SHP77 treated with DMSO at 0.1 percent for 48 hours (cell line): ENCODE results near the gene ROCK1.
"Not testable (repeated sequence)": the region's sequence is repeated elsewhere in the genome, so short reads cannot be mapped to it uniquely, and the experiment has no call there.

Experiments
- DNase-seq: peaks from one replicate; lab custom pipeline; 2025; lab: John Stamatoyannopoulos, UW

ROCK1 gene

DNA sequence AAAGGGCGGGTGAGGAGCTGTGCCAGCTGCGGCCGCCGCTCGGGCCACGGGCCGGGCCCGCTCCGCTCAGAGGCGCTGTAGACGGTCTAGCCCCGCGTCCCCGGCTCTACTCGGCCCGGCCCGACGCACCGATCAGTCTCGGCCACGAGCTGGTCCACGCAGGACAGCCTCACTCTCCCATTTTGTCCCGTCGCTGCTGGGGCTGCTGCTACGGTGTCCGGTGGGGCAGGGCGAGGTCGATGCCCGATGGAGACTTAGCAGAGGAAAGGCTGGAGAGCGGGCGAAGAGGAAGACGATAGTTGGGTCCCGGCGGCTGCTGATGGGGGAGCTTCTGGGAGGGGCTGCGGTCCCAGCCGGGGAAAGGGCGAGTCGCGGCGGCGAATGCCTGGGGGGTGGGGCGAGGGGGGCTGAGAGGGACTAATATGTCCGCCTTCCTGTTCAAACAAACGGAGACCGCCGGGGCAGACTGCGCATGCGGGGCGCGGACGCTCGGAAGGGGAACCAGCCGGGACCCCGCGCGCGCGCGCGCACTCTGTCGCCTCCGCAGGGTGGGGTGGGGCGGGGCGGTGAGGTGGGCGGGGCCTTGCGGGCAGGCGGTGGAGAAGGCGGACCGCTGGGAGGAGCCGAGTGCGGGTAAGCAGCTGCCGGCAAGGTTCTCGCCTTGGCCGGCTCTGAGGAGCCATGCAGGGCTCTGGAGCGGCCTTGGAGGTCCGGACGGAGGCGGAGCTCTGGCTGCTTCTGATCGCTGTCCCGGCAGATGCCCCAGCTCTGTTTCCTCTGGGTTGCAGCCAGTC, at the start of gene ROCK1:
ROCK1 (minus strand) TSS at position 468 of the 794 bp plus-strand sequence. CDS start 903 bp downstream, outside the sequence.
- DNase-seq, result peak; percentile 97

DNA sequence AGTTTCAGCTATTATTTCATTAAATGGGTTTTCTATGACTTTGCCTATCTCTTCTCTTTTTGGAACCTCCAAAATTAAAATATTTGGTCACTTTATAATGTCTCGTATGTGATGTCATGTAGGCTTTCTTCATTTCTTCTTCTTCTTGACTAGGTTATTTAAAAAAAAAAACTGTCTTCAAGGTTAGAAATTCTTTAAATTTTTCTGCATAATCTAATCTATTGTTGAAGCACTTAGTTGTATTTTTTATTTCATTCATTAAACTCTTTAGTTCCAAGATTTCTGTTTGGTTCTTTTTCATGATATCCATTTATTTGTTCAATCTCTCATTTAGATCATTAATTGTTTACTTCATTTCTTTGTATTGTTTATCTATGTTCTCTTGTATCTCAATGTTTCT, 43.8 kb upstream of the ROCK1 start:
- DNase-seq, result no peak

DNA sequence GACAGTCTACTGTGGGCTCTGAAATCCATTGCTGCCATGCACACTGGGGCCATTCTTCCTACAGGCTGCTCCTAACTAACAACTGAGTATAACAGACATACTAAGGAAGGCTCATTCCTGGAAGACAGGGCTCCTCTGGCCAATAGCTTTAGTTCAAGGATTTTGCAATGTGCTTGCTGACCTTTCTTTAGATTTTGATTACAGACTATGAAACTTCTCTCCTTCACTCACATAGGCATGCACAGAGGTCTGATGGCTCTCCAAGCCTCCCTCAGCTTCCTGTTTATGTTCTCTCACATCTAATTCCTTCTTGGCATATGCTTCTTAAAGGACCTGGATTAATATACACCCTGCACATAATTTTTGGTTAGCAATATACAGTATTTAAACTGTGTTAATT, 34.4 kb upstream of the ROCK1 start:
- no peak for DNase-seq

DNA sequence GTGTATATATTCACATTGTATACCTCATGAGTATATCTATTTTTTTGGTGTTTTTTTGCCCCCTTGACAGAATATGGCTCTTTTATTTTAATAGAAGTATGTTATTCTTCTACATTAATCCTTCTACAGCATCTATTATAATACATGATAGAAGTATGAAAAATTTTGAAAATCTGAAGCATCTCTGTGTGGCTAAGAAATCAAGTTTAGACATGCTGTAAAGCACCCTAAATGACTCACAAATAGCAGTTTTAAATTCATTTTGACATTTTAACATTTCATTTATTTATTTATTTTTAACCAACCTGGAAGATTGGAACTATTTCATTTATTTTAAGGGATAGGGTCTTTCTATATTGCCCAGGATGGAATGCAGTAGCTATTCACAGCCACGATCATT, 33.8 kb upstream of the ROCK1 start:
- DNase-seq, result no peak

DNA sequence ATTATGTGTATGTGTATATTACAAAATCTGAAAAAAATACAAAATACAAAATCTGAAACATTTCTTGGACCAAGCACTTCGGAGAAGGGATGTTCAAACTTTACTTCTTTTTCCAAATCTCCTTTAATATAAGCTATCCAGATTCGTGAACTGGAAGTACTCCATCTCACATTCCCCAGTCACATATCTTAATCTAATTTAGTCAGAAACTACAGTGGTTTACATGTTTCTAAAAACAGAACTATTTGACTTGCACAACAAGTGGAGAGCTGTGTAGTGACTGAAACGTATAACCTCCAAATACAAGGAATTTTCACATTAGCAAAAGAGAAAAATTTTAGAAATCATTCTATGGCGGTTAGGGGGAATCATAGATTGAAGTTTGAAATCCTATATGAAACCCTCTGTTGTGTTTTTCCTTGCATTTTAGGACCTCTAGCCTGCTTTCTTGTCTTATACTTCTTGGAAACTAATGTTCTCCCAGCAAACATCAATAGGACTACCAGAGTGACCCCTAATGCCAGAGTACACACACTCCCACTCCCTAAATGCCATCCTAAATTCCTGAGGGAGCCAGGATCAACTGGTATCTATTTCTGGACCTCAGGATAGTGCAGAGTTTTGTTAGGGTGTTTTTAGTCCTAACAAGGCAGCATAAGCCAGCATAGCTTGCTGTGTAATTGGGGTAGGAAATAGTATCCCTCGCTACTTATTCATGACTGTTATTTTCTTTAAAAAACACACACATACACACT, 30.2 kb upstream of the ROCK1 start:
- no peak for DNase-seq

DNA sequence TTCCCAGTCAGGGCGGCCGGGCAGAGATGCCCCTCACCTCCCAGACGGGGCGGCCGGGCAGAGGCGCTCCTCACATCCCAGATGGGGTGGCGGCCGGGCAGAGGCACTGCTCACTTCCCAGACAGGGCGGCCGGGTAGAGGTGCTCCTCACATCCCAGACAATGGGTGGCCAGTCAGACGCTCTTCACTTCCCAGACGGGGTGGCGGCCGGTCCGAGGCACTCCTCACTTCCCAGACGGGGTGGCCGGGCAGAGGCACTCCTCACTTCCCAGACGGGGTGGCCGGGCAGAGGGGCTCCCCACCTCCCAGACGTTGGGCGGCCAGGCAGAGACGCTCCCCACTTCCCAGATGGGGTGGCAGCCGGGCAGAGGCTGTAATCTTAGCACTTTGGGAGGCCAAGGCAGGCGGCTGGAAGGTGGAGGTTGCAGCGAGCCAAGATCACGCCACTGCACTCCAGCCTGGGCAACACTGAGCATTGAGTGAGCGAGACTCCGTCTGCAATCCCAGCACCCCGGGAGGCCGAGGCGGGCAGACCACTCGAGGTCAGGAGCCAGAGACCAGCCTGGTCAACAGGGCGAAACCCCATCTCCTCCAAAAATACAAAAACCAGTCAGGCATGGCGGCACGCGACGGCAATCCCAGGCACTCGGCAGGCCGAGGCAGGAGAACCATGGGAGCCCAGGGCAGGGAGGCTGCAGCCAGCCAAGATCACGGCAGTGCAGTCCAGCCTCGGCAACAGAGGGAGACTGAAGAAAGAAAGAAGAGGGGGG, 26.3 kb upstream of the ROCK1 start:
- not testable (repeated sequence) for DNase-seq

GRCh38 chr18:21134895-21135294, 23.3 kb upstream of the ROCK1 start:
- no peak for DNase-seq

DNA sequence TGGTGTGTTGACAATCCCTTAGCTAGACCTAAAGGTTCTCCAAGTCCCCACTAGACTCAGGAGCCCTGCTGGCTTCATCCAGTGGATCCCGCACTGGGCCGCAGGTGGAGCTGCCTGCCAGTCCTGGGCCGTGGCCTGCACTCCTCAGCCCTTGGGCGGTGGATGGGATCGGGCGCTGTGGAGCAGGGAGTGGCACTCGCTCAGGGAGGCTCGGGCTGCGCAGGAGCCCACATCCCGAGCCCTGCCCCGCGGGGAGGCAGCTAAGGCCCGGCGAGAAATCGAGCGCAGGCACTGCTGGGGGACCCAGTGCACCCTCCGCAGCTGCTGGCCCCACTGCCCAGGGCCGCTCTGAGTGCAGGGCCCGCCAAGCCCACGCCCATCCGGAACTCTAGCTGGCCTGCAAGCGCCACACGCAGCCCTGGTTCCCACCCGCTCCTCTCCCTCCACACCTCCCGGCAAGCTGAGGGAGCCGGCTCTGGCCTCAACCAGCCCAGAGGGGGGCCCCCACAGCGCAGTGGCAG, 20.8 kb upstream of the ROCK1 start:
- no peak for DNase-seq

DNA sequence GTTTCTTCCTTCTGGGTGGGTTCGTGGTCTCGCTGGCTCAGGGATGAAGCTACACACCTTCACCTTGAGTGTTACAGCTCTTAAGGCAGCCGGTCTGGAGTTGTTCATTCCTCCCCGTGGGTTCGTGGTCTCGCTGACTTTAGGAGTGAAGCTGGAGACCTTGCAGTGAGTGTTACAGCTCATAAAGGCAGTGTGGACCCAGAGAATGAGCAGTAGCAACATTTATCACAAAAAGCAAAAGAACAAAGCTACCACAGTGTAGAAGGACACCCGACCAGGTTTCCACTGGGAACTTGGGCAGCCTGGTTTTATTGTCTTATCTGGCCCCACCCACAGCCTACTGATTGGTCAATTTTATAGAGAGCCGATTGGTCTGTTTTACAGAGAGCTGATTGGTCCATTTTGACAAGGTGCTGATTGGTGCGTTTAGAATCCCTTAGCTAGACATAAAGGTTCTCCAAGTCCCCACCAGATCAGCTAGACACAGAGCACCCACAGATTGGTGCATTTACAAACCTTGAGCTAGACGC, 20.1 kb upstream of the ROCK1 start:
- no peak for DNase-seq

GRCh38 chr18:21129566-21130216, 18.1 kb upstream of the ROCK1 start:
- DNase-seq, result no peak

- no peak for DNase-seq
These were observed 11.8 kb upstream of the ROCK1 start for GRCh38 chr18:21123290-21123926.

DNA sequence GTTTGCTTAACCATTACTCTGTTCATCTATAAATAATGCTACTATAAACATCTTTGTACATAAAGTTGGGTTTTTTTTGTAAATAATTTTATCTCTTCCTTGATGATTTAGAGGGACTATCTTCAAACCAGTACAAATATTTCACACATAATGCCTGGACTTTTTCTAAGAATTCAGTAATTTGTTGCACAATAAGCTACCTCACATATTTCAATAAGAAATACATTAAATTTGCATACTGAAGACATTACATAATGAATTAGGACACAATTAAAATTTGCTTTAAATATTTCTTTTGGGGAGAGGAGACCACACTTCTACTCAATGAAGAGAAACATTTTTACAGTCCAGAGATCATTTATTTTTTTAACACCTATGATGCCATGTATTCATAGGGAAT, 7.2 kb upstream of the ROCK1 start:
- DNase-seq, result no peak

DNA sequence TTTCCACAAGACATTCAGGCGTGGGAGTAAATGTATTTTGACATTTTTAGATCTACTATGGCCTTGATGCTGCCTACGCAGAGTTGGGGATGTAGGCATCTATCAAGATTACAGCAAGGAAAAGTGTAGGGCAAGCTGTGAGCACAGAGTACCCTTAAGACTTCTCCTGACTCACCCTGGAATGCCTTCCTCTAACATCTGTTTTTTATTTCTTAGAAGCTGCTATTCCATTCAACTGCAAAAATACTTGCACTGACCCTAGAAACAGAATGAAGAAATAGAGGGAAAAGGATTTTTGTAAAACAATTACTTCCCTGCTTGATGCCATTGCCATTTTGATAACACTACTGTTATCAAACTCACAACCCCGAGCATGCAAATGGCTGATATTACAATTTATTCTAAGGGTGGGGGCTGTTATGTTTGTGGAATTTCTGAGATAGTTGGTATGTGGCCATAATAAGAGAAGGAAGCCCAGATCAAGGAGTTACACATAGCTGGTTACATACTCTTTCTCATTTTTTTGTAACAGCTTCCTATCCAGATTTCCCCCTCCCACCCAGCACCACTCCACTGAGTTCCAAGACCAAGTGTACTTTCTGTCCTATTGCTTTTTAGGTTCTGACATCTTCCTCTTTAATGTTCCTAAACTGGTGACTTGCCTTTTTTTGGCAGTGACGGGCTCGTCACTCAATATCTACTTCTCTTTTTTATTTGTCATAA, 6.0 kb upstream of the ROCK1 start:
- no peak for DNase-seq

- no peak for DNase-seq
These were observed 4.2 kb upstream of the ROCK1 start for GRCh38 chr18:21115519-21116411.

DNA sequence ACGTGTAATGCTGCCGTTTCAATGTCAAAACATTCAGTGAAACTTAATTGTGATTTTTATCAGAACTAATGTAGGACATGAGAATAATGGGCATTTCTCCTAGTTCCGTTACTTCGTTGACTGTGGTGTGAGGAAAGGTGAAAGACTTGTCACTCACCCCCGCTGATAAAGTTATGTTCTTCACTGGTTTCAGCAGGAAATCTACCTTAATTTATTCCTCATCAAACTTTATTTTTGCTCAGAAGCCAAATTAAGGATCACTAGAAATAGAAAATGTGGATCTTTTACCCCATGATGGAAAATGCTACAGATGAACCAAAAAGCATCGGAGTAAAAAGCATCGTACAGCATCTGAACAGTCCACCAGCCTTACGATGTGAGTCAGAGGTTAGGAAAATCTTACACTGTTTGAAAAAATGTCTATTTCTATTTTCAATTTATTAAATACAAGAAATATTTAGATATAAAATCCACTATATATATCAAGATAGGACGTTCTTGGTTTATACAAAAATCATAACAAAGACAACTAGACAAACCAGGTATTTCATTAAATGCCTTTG, 1.0 kb upstream of the ROCK1 start:
- DNase-seq, result no peak

DNA sequence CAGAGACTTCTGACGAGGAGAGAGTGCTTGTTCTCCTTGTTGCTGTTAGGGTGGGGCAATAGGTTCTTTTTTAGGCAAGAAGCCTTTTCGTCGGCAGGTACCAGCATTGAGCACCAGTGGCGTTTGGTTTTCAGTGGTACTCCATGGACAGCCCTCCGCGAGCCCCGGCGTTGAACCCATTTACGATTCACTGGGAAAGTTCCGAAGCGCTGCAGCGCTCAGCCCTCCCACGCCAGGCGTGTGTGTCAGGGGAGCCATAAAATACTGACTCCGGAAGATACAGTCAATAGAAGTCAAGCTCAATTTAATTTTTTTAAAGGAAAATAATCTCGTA, 494 bp upstream of the ROCK1 start:
- no peak for DNase-seq

DNA sequence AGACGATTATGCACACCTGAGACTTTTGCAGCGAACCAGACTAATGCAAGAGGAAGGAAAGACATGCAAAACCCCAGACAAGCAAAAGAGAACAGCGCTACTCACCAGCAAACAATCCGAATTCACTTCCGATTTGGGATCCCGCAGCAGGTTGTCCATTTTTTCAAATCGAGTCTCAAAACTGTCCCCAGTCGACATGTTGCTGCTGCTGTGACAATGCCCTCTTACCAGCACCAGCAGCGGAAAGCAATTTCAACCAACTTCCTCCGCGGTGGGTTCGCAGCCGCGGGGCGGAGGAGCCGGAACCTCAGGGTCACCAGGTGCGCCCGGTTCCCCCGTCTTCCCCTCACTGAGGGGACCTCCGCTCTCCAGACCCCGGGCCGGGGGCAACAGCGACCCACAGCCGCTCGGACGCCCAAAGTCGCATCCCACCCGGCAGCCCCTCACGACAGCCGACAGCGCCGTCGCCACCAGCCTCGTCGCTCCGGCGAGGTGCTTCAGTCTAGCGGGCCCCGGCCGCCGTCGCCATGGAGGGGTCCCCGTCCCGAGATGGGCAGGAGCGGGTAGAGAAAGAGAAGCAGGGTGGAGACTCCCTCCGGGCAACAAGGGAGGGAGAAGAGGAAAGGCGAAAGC, 784 bp downstream of the ROCK1 start:
- peak; percentile 42 for DNase-seq

- peak; percentile 42 for DNase-seq
These were observed 1.5 kb downstream of the ROCK1 start for GRCh38 chr18:21109936-21110712.
